Neural cell (in vitro differentiated cells): Measurements from ENCODE around the gene LRRC36. TPM values are rescaled to one million over a fixed set of nuclear protein-coding genes. Genes with fewer than 3 reads are reported as not detected.
"Not testable (repeated sequence)": the region's sequence is repeated elsewhere in the genome, so short reads cannot be mapped to it uniquely, and the experiment has no call there.

ENCODE experiments used
- H2AFZ ChIP-seq: fragments of 200-600, 300-800 bp; sonication (generic), shearing (Covaris generic); 2 replicates; pipeline ENCODE4 v1.6.0; 2014; ENCODE audit warnings: low read depth, mild to moderate bottlenecking, antibody characterized with exemption, low read length, moderate library complexity
- H3F3A ChIP-seq: fragments of 200-600 bp; shearing (Covaris generic); 2 replicates; pipeline ENCODE4 v1.6.1; 2016; ENCODE audit warnings: mild to moderate bottlenecking, moderate library complexity, mixed read lengths, antibody characterized with exemption, low read length; ENCODE audit not compliant: insufficient read depth, poor library complexity, severe bottlenecking
- H3K27ac ChIP-seq: fragments of 200-600, 300-800 bp; sonication (generic), shearing (Covaris generic); 2 replicates; pipeline ENCODE4 v1.5.1; 2014; ENCODE audit warnings: mild to moderate bottlenecking, low read length, moderate library complexity
- H3K27me3 ChIP-seq: fragments of 300-800, 200-600 bp; sonication (generic), shearing (Covaris generic); 2 replicates; pipeline ENCODE4 v1.6.0; 2014; ENCODE audit warnings: mild to moderate bottlenecking, low read depth, low read length, moderate library complexity; ENCODE audit not compliant: insufficient read depth
- H3K36me3 ChIP-seq: fragments of 300-800, 200-600 bp; sonication (generic), shearing (Covaris generic); 2 replicates; pipeline ENCODE4 v1.5.1; 2014; ENCODE audit warnings: mild to moderate bottlenecking, antibody characterized with exemption, low read length, moderate library complexity; ENCODE audit not compliant: insufficient read depth
- H3K4me2 ChIP-seq: fragments of 300-800, 200-600 bp; sonication (generic), shearing (Covaris generic); 2 replicates; pipeline ENCODE4 v1.6.0; 2014; ENCODE audit warnings: mild to moderate bottlenecking, low read length
- H3K4me3 ChIP-seq: fragments of 300-800, 200-600 bp; sonication (generic), shearing (Covaris generic); 2 replicates; pipeline ENCODE4 v1.5.1; 2014; ENCODE audit warnings: mild to moderate bottlenecking, low read length, moderate library complexity
- H3K79me2 ChIP-seq: fragments of 200-600 bp; shearing (Covaris generic); replicated peaks from 2 replicates; pipeline ENCODE4 v1.6.0; 2014; ENCODE audit warnings: mild to moderate bottlenecking, low read length, moderate library complexity; ENCODE audit not compliant: insufficient read depth
- H3K9ac ChIP-seq: fragments of 300-800, 200-600 bp; sonication (generic), shearing (Covaris generic); 2 replicates; pipeline ENCODE4 v1.6.1; 2016; ENCODE audit warnings: mild to moderate bottlenecking, low read length, mixed read lengths
- H3K9me2 ChIP-seq: fragments of 200-600 bp; shearing (Covaris generic); 2 replicates; pipeline ENCODE4 v1.6.1; 2016; ENCODE audit warnings: mild to moderate bottlenecking, low read length, mixed read lengths; ENCODE audit not compliant: insufficient read depth
- H3K9me3 ChIP-seq: fragments of 200-600, 300-800 bp; sonication (generic), shearing (Covaris generic); 2 replicates; pipeline ENCODE4 v1.6.1; 2016; ENCODE audit warnings: mild to moderate bottlenecking, mixed run types, low read length, moderate library complexity, mixed read lengths
- H4K20me1 ChIP-seq: fragments of 200-600 bp; shearing (Covaris generic); 2 replicates; pipeline ENCODE4 v1.6.1; 2016; ENCODE audit warnings: mild to moderate bottlenecking, mixed run types; ENCODE audit not compliant: insufficient read depth
- EP300 ChIP-seq: fragments of 450-650 bp; conservative IDR thresholded peaks from 2 replicates; pipeline ENCODE4 v1.6.1; 2014; ENCODE audit warnings: antibody characterized with exemption, mild to moderate bottlenecking, moderate library complexity; ENCODE audit not compliant: poor library complexity, severe bottlenecking
- EZH2 ChIP-seq: fragments of 200-600, 300-800 bp; shearing (Covaris generic), sonication (generic); IDR thresholded peaks from 2 replicates; pipeline ENCODE4 v1.6.1; 2014; ENCODE audit warnings: antibody characterized with exemption, low read length, borderline replicate concordance, mild to moderate bottlenecking; ENCODE audit not compliant: insufficient read depth, poor library complexity, severe bottlenecking
- MXI1 ChIP-seq: fragments of 450-650 bp; conservative IDR thresholded peaks from 2 replicates; pipeline ENCODE4 v1.6.1; 2014; ENCODE audit warnings: antibody characterized with exemption, mild to moderate bottlenecking; ENCODE audit not compliant: poor library complexity, severe bottlenecking
- POLR2AphosphoS5 ChIP-seq: IDR thresholded peaks from 2 replicates; pipeline ENCODE4 v1.6.1; 2012
- RAD21 ChIP-seq: fragments of 450-650 bp; conservative IDR thresholded peaks from 2 replicates; pipeline ENCODE4 v1.6.1; 2014; ENCODE audit warnings: antibody characterized with exemption, mild to moderate bottlenecking, moderate library complexity
- SMC3 ChIP-seq: fragments of 450-650 bp; conservative IDR thresholded peaks from 2 replicates; pipeline ENCODE4 v1.6.1; 2014; ENCODE audit warnings: antibody characterized with exemption, mild to moderate bottlenecking, moderate library complexity; ENCODE audit not compliant: poor library complexity
- TAF1 ChIP-seq: IDR thresholded peaks from 2 replicates; pipeline ENCODE4 v1.6.1; 2012; ENCODE audit warnings: low read depth
- polyA plus RNA-seq: library from polyadenylated mRNA; depleted of rRNA; stranded (reverse); fragments of >200 nt; gene quantifications from 2 replicates; pipeline ENCODE4 v1.2.3, GENCODE V29; 2014
- TF ChIP-seq, protein P1 (sequence below): IDR thresholded peaks from 2 replicates; pipeline ENCODE4 v1.6.1; 2012; ENCODE audit warnings: borderline replicate concordance
- TF ChIP-seq, protein P2 (sequence below): fragments of 450-650 bp; IDR thresholded peaks from 2 replicates; pipeline ENCODE4 v1.5.1; 2014; ENCODE audit warnings: antibody characterized with exemption, mild to moderate bottlenecking, moderate library complexity; ENCODE audit not compliant: poor library complexity, severe bottlenecking

LRRC36 gene
- polyA plus RNA-seq, 1 donor from 2014 or later = 1.6 TPM

DNA sequence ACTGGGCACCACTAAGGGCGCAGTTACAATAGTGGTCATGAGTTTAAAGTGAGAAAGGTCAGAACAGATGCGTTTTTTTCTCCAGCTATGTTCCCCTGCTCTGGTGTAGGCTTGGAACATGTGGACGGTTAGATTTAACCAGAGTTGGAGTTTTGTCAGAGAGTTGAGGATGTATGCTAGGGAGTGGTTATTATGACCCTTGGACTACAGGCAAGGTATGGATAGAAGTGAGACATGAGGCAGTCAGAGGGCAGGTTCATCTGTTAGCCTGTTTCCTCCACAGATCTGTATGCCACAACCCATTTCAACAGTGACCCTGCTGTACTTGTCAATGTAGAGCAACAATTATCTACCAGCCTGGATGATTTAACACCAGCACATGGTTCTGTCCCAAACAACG, 44.0 kb downstream of the LRRC36 start:
- TF ChIP-seq RAD21 (no peak), EP300 (no peak), MXI1 (no peak), TAF1 (no peak), SMC3 (no peak), POLR2AphosphoS5 (no peak), EZH2 (no peak)
- TF ChIP-seq, protein P1, sequence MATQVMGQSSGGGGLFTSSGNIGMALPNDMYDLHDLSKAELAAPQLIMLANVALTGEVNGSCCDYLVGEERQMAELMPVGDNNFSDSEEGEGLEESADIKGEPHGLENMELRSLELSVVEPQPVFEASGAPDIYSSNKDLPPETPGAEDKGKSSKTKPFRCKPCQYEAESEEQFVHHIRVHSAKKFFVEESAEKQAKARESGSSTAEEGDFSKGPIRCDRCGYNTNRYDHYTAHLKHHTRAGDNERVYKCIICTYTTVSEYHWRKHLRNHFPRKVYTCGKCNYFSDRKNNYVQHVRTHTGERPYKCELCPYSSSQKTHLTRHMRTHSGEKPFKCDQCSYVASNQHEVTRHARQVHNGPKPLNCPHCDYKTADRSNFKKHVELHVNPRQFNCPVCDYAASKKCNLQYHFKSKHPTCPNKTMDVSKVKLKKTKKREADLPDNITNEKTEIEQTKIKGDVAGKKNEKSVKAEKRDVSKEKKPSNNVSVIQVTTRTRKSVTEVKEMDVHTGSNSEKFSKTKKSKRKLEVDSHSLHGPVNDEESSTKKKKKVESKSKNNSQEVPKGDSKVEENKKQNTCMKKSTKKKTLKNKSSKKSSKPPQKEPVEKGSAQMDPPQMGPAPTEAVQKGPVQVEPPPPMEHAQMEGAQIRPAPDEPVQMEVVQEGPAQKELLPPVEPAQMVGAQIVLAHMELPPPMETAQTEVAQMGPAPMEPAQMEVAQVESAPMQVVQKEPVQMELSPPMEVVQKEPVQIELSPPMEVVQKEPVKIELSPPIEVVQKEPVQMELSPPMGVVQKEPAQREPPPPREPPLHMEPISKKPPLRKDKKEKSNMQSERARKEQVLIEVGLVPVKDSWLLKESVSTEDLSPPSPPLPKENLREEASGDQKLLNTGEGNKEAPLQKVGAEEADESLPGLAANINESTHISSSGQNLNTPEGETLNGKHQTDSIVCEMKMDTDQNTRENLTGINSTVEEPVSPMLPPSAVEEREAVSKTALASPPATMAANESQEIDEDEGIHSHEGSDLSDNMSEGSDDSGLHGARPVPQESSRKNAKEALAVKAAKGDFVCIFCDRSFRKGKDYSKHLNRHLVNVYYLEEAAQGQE = no peak
- TF ChIP-seq, protein P2, sequence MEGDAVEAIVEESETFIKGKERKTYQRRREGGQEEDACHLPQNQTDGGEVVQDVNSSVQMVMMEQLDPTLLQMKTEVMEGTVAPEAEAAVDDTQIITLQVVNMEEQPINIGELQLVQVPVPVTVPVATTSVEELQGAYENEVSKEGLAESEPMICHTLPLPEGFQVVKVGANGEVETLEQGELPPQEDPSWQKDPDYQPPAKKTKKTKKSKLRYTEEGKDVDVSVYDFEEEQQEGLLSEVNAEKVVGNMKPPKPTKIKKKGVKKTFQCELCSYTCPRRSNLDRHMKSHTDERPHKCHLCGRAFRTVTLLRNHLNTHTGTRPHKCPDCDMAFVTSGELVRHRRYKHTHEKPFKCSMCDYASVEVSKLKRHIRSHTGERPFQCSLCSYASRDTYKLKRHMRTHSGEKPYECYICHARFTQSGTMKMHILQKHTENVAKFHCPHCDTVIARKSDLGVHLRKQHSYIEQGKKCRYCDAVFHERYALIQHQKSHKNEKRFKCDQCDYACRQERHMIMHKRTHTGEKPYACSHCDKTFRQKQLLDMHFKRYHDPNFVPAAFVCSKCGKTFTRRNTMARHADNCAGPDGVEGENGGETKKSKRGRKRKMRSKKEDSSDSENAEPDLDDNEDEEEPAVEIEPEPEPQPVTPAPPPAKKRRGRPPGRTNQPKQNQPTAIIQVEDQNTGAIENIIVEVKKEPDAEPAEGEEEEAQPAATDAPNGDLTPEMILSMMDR = no peak
- H3K79me2 ChIP-seq = no peaks in the 10 kb centered on the region
- no peak overlapping the region for H3K27ac ChIP-seq
- no peak overlapping the region for H3K4me3 ChIP-seq
- H3K27me3 ChIP-seq = no peaks in the 10 kb centered on the region
- H3K36me3 ChIP-seq = no peaks in the 10 kb centered on the region
- no peaks in the 10 kb centered on the region for H3F3A ChIP-seq
- H3K4me2 ChIP-seq = no peak overlapping the region
- H3K9me3 ChIP-seq = no peaks in the 10 kb centered on the region
- H2AFZ ChIP-seq = no peak overlapping the region
- H3K9me2 ChIP-seq = no peaks in the 10 kb centered on the region
- H4K20me1 ChIP-seq = no peaks in the 10 kb centered on the region
- no peak overlapping the region for H3K9ac ChIP-seq

DNA sequence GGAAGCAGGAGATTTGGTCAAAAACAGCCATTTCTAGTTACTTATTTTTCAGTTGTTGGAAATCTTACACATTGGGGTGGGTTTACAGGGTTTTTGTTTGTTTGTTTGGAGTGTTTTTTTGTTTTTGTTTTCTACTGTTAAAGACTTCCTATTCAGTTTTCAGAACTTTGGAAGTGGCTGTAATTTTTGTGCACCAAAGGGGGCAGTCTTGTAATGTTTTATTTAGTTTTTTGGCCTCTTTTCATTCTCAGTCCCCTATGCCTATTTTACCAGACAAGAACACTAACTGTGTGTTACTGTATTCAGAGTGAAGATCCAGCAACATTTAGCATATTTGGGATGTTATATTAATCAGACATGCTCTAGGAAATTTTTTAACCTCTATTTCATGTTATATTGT, 46.0 kb downstream of the LRRC36 start:
- Histone ChIP-seq H3K9ac (no peak overlapping the region), H3K27ac (no peak overlapping the region), H3K4me3 (no peak overlapping the region), H3K36me3 (no peaks in the 10 kb centered on the region), H3K79me2 (no peaks in the 10 kb centered on the region), H3K9me2 (no peaks in the 10 kb centered on the region), H3K9me3 (no peaks in the 10 kb centered on the region), H3K27me3 (no peaks in the 10 kb centered on the region), H3F3A (no peaks in the 10 kb centered on the region), H4K20me1 (no peaks in the 10 kb centered on the region), H3K4me2 (no peak overlapping the region), H2AFZ (no peak overlapping the region)
- TF ChIP-seq, protein P2 = peak; percentile 19
- no peak for TF ChIP-seq POLR2AphosphoS5

DNA sequence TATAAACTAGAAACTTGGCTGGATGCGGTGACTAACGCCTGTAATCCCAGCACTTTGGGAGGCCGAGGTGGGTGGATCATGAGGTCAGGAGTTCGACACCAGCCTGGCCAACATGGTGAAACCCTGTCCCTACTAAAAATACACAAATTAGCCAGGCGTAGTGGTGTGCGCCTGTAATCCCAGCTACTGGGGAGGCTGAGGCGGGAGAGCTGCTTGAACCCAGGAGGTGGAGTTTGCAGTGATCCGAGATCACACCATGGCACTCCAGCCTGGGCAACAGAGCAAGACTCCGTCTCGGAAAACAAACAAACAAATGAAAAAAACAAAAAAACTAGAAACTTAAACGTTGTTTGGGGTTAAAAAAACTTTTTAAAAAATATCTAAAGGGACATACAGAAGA, 49.4 kb downstream of the LRRC36 start:
- not testable (repeated sequence) for H3K36me3 ChIP-seq, H3K79me2 ChIP-seq, H3K9me3 ChIP-seq, H3K9me2 ChIP-seq, H3K4me2 ChIP-seq, H3K27ac ChIP-seq, H3K4me3 ChIP-seq, H3K27me3 ChIP-seq, H4K20me1 ChIP-seq, H3F3A ChIP-seq, H2AFZ ChIP-seq, H3K9ac ChIP-seq
